RWPE1 (cell line): ENCODE results near the gene STAP2.
"Not testable (repeated sequence)": the region's sequence is repeated elsewhere in the genome, so short reads cannot be mapped to it uniquely, and the experiment has no call there.

Experiments
- CTCF ChIA-PET: fragments of 350-600 bp; sonication (Branson Sonifier 250); formaldehyde crosslinking; extraction: SDS; loops from one replicate; lab custom pipeline; 2021; lab: Yijun Ruan, JAX
- POLR2A ChIA-PET: fragments of 400-600 bp; formaldehyde crosslinking; extraction: SDS; loops from one replicate; lab custom pipeline; 2020; ENCODE audit warnings: antibody characterized with exemption; ENCODE audit not compliant: low non-redundant PET; lab: Yijun Ruan, JAX
- DNase-seq: peaks from one replicate; pipeline ENCODE4 v3.0.0; 2012; ENCODE audit warnings: low spot score
- H3K27ac ChIP-seq: fragments of 450-650 bp; 2 replicates; pipeline ENCODE4 v1.5.1; 2017
- TF ChIP-seq, protein P1 (sequence below): fragments of 450-650 bp; conservative IDR thresholded peaks from 2 replicates; pipeline ENCODE4 v1.5.1; 2017; ENCODE audit warnings: low read depth, mild to moderate bottlenecking

The STAP2 gene

DNA sequence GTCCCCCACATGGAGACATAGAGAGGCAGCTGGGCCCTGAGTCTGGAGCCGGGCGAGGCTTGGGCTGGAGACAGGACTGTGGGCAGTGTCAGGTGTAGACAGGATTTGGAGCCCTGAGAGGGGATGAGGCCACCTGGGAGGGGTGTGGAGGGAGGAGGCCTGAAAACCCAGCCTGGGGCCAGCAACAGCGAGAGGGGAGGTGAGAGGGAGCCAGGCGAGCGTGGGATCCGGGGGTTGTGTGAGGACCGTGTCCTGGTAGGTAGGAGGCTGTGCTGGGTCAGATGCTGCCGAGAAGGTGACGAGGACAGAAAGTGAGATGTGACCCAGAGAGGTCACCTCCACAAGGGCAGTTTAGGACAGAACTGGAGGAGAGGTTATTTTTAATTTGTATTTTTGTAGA lies 12.1 kb upstream of the STAP2 start:
- peak overlapping the region; percentile 38 for H3K27ac ChIP-seq
- POLR2A ChIA-PET = no interaction called here
- CTCF ChIA-PET = interaction anchor here (0.6 kb wide), 1 partner anchor 214 kb away, joined by 6 read pairs; no protein-coding TSS in a partner anchor
- TF ChIP-seq, protein P1, sequence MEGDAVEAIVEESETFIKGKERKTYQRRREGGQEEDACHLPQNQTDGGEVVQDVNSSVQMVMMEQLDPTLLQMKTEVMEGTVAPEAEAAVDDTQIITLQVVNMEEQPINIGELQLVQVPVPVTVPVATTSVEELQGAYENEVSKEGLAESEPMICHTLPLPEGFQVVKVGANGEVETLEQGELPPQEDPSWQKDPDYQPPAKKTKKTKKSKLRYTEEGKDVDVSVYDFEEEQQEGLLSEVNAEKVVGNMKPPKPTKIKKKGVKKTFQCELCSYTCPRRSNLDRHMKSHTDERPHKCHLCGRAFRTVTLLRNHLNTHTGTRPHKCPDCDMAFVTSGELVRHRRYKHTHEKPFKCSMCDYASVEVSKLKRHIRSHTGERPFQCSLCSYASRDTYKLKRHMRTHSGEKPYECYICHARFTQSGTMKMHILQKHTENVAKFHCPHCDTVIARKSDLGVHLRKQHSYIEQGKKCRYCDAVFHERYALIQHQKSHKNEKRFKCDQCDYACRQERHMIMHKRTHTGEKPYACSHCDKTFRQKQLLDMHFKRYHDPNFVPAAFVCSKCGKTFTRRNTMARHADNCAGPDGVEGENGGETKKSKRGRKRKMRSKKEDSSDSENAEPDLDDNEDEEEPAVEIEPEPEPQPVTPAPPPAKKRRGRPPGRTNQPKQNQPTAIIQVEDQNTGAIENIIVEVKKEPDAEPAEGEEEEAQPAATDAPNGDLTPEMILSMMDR = no peak
- no peak for DNase-seq

DNA sequence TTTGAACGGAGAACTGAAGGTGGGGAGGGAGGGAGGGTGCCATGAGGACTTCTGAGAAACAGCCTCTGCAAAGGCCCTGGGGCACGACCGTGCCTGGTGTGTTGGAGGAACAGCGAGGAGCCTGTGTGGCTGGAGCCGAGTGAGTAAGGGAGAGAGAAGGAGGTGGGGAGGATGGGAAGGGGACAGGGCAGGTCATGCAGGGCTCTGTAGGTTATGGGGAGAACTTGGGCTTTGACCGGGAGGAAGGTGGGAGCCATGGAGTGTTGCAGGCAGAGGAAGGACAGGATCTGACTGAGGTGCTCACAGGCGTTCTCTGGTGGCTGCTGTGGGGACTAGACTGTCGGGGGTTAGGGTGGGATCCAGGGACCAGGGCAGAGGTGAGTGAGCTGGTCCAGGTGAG lies 11.5 kb upstream of the STAP2 start:
- POLR2A ChIA-PET = no interaction called here
- CTCF ChIA-PET = no interaction called here
- TF ChIP-seq, protein P1 = no peak
- H3K27ac ChIP-seq = no peak overlapping the region; the same call in 1 of the 2 replicates
- no peak for DNase-seq

DNA sequence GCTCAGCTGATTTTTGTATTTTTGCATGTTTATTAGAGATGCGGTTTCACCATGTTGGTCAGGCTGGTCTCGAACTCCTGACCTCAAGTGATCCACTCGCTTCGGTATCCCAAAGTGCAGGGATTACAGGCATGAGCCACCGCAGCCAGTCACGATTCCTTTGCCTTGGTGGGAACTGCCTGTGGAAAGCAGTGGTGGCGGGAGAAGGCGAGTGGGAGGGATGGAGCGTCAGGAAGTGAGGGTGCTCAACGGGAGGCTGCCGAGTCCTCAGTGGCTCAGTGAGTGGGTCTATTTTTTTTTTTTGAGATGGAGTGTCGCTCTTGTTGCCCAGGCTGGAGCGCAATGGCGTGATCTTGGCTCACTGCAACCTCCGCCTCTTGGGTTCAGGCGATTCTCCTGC lies 10.6 kb upstream of the STAP2 start:
- CTCF ChIA-PET, DNase-seq, H3K27ac ChIP-seq, POLR2A ChIA-PET: not testable (repeated sequence)

DNA sequence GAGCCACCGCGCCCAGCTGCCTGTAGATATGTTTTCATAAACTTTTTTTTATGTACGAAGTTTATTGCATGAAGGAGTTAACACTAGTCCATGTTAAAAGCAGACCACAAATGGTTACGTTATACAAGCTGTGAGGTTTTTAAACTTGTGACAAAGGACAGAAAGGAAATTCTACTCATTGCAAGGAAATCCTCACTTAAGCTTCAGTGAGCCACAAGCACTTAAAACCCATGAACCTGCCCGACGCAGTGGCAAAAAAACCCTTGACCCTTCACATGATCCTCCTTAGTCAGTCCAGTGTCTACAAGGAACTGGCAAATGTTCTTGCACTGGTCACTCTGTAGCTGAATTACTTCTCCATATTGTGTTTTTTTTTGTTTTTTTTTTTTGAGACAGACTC lies 8.9 kb upstream of the STAP2 start:
- TF ChIP-seq, protein P1 = no peak
- H3K27ac ChIP-seq = no peak overlapping the region
- no peak for DNase-seq
- ChIA-PET CTCF (no interaction called here), POLR2A (interaction anchor here (0.7 kb wide), 1 partner anchor 53 kb away, joined by 6 read pairs; the partner anchor contains the start of gene SH3GL1)

DNA sequence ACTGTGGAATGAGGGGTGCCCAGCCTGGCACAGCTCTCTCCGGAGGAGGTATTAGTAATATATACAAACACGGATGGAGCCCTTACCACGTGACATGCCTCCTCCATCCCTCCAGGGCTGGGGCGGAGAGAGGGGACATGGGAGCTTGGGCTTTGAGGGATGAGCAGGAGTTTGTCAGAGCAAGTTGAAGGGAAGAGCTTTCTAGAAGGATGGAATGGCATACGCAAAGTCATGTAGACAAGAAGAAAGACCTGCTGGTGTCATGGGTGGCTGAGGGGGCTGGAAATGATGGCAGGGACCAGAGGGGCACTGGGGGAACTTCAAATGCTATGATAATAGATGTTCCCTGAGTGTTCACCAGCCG lies 7.4 kb upstream of the STAP2 start:
- ChIA-PET CTCF (no interaction called here), POLR2A (no interaction called here)
- H3K27ac ChIP-seq = 0 out of 2 replicates have a peak overlapping the region, but pooled peaks have one; percentile 9
- TF ChIP-seq, protein P1 = no peak
- no peak for DNase-seq

DNA sequence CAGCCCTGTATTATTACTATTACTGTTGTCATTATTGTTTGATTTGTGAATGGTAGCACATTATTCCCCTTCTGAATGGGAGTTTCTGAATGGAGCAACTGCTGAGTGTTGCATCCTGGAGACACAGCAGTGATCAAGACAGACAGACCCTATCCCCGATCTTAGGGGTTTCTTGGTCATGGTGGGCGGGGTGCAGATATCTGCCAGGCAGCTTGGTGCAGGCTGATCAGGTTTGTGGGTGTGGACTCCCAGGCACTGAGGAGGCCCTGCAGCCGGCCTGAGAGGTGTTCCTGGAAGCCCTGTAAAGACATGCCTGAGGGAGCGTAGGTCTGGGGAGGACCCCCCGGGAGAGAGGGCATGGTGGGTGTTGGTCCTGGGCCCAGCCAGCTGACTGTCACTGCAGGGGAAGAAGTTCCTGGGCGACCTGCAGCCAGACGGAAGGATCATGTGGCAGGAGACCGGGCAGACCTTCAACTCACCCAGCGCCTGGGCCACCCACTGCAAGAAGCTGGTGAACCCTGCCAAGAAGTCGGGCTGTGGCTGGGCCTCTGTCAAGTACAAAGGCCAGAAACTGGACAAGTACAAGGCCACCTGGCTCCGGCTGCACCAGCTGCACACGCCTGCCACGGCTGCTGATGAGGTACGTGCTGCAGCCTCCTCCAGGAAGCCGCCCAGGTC lies 6.9 kb upstream of the STAP2 start:
- H3K27ac ChIP-seq = 0 out of 2 replicates have a peak overlapping the region, but pooled peaks have one; percentile 9
- ChIA-PET POLR2A (no interaction called here), CTCF (no interaction called here)
- TF ChIP-seq, protein P1 = no peak
- no peak for DNase-seq
